Endothelial cell of umbilical vein (primary cell): ENCODE data around the gene LEO1. TPM values are rescaled to one million over a fixed set of nuclear protein-coding genes. Genes with fewer than 3 reads are reported as not detected.
A peak's percentile ranks its signal among the peaks of the same experiment; 100 is the strongest.

ENCODE experiments used
- BruUV-seq: library from RNA; stranded (reverse); fragments of 400-500 nt; replicated peaks from 2 replicates; lab custom pipeline; 2021; lab: Mats Ljungman, UMichigan
- CTCF ChIA-PET: fragments of 300-600, 350-600 bp; sonication (Branson Sonifier 250); formaldehyde crosslinking; loops from one replicate; lab custom pipeline; 2021; ENCODE audit warnings: antibody characterized with exemption, inconsistent platforms; lab: Charles Lee
- POLR2A ChIA-PET: fragments of 300-600, 350-600 bp; sonication (Branson Sonifier 250); formaldehyde crosslinking; loops from one replicate; lab custom pipeline; 2021; ENCODE audit warnings: antibody characterized with exemption, inconsistent platforms; lab: Charles Lee
- DNase-seq: peaks from one replicate; pipeline ENCODE4 v3.0.0-alpha.2; 2011; ENCODE audit warnings: low read depth, low spot score
- FAIRE-seq: peaks from 2 replicates; lab custom pipeline; 2011; peaks lifted over from hg19 to GRCh38; lab: Jason Lieb, UNC
- H2AFZ ChIP-seq: 2 replicates; pipeline ENCODE4 v1.6.0; 2012; ENCODE audit warnings: low read depth, low read length, control low read depth, inconsistent platforms
- H3K27ac ChIP-seq: 2 replicates; pipeline ENCODE4 v1.5.1; 2011; ENCODE audit warnings: low read depth, mild to moderate bottlenecking, control low read depth, low read length, moderate library complexity; ENCODE audit not compliant: insufficient read depth
- H3K27me3 ChIP-seq, 2 experiments: 2 replicates each; pipeline versions ENCODE4 v1.6.0 to v1.6.1; 2011; ENCODE audit warnings: low read length in 2 of 2, mixed read lengths in 1 of 2; ENCODE audit not compliant: control insufficient read depth in 2 of 2, insufficient read depth in 2 of 2
- H3K36me3 ChIP-seq, 2 experiments: 2 replicates in 1 of 2; 3 replicates in 1 of 2; pipeline ENCODE4 v1.5.1; 2011; ENCODE audit warnings: low read length in 2 of 2, mild to moderate bottlenecking in 1 of 2, moderate library complexity in 1 of 2; ENCODE audit not compliant: control insufficient read depth in 2 of 2, insufficient read depth in 2 of 2; ENCODE audit errors: extremely low read depth in 1 of 2
- H3K4me1 ChIP-seq: 3 replicates; pipeline ENCODE4 v1.5.1; 2011; ENCODE audit warnings: mild to moderate bottlenecking, low read length; ENCODE audit not compliant: control insufficient read depth, insufficient read depth; ENCODE audit errors: extremely low read depth
- H3K4me2 ChIP-seq: 2 replicates; pipeline ENCODE4 v1.6.1; 2011; ENCODE audit warnings: low read length, control low read depth, mixed read lengths; ENCODE audit not compliant: insufficient read depth
- H3K4me3 ChIP-seq, 3 experiments: fragments of 200-600 bp in 1 of 3; sonication (generic), shearing (Covaris generic) in 1 of 3; replicated peaks in 1 of 3; 2 replicates each; pipeline ENCODE4 v1.5.1; 2011 to 2016; ENCODE audit warnings: control low read depth in 3 of 3, low read length in 3 of 3, mild to moderate bottlenecking in 2 of 3, inconsistent platforms in 1 of 3, low read depth in 1 of 3, moderate library complexity in 1 of 3; ENCODE audit not compliant: insufficient read depth in 1 of 3
- H3K79me2 ChIP-seq: 2 replicates; pipeline ENCODE4 v1.6.0; 2012; ENCODE audit warnings: low read length, inconsistent platforms; ENCODE audit not compliant: control insufficient read depth, insufficient read depth
- H3K9ac ChIP-seq: replicated peaks from 2 replicates; pipeline ENCODE3; 2011; ENCODE audit warnings: low read length, control low read depth; ENCODE audit not compliant: insufficient read depth; ENCODE audit errors: extremely low read depth
- H3K9me1 ChIP-seq: replicated peaks from 3 replicates; pipeline ENCODE4 v1.6.0; 2011; ENCODE audit warnings: mild to moderate bottlenecking, low read length; ENCODE audit not compliant: control insufficient read depth, insufficient read depth; ENCODE audit errors: extremely low read depth
- H3K9me3 ChIP-seq: replicated peaks from 2 replicates; pipeline ENCODE4 v1.5.1; 2012; ENCODE audit warnings: low read length, inconsistent platforms; ENCODE audit not compliant: control insufficient read depth, insufficient read depth
- H4K20me1 ChIP-seq: replicated peaks from 2 replicates; pipeline ENCODE3; 2011; ENCODE audit warnings: mild to moderate bottlenecking, low read length; ENCODE audit not compliant: control insufficient read depth, insufficient read depth; ENCODE audit errors: extremely low read depth
- EZH2 ChIP-seq: IDR thresholded peaks from 2 replicates; pipeline ENCODE4 v1.6.1; 2012; ENCODE audit warnings: borderline replicate concordance, low read depth, mild to moderate bottlenecking, moderate library complexity, low read length, inconsistent platforms; ENCODE audit not compliant: severe bottlenecking
- FOS ChIP-seq: IDR thresholded peaks from 2 replicates; pipeline ENCODE4 v1.6.1; 2011; ENCODE audit warnings: mild to moderate bottlenecking, low read length, moderate library complexity, borderline replicate concordance; ENCODE audit not compliant: insufficient read depth
- GATA2 ChIP-seq: IDR thresholded peaks from 2 replicates; pipeline ENCODE4 v1.7.0; 2011; ENCODE audit warnings: low read depth, mild to moderate bottlenecking, moderate library complexity, mixed read lengths, low read length; ENCODE audit not compliant: insufficient read length, insufficient read depth
- JUN ChIP-seq: IDR thresholded peaks from 2 replicates; pipeline ENCODE4 v1.6.1; 2011; ENCODE audit warnings: borderline replicate concordance, low read depth; ENCODE audit not compliant: insufficient read length, insufficient read depth
- MAX ChIP-seq: IDR thresholded peaks from 2 replicates; pipeline ENCODE4 v1.6.1; 2011; ENCODE audit not compliant: insufficient read depth, insufficient read length
- MYC ChIP-seq: IDR thresholded peaks from one replicate; pipeline ENCODE4 v1.6.1; 2011; ENCODE audit warnings: mild to moderate bottlenecking, low read depth, low read length
- POLR2A ChIP-seq: IDR thresholded peaks from 2 replicates; pipeline ENCODE4 v1.6.1; 2012; ENCODE audit warnings: low read depth, mild to moderate bottlenecking, control low read depth, low read length
- POLR2AphosphoS5 ChIP-seq: IDR thresholded peaks from 2 replicates; pipeline ENCODE4 v1.6.1; 2012; ENCODE audit warnings: low read depth, mild to moderate bottlenecking, control low read depth, low read length, moderate library complexity; ENCODE audit not compliant: insufficient read depth
- dilution Hi-C: fragments of 300-500 bp; cut with MboI; formaldehyde crosslinking; loops from one replicate; pipeline ENCODE4 v1.15.0; 2019; ENCODE audit warnings: low sequenced_read_pairs; ENCODE audit not compliant: extremely low pct_ligation_motif_present
- intact Hi-C: fragments of 100-400 bp; cut with micrococcal nuclease; formaldehyde crosslinking; loops from one replicate; pipeline ENCODE4 v1.10.0; 2022
- polyA plus RNA-seq, 4 experiments: library from polyadenylated mRNA; depleted of rRNA in 3 of 4; stranded (reverse) in 3 of 4; unstranded in 1 of 4; fragments of >200 nt; gene quantifications; 2 replicates each; pipeline versions ENCODE4 v1.2.1 to v1.2.3, GENCODE V29; 2011 to 2012; ENCODE audit warnings: missing spikeins in 1 of 4
- total RNA-seq: library from RNA; stranded (reverse); gene quantifications from 2 replicates; pipeline ENCODE4 v1.2.3, GENCODE V29; 2021
- TF ChIP-seq, protein P1 (sequence below), 2 donors: IDR thresholded peaks; 1 replicate in 1 of 2; 2 replicates in 1 of 2; pipeline ENCODE4 v1.5.1; 2011; ENCODE audit warnings: low read length in 2 of 2, mild to moderate bottlenecking in 2 of 2, moderate library complexity in 2 of 2, control low read depth in 1 of 2, inconsistent platforms in 1 of 2, low read depth in 1 of 2; ENCODE audit not compliant: insufficient read depth in 1 of 2; ENCODE audit errors: extremely low read depth in 1 of 2

LEO1 gene
- total and polyA plus RNA-seq, 2 donors (not counting 3 experiments of a cell fraction or from before 2014, with no cell fraction given) = 1.3 to 28.0 TPM

DNA sequence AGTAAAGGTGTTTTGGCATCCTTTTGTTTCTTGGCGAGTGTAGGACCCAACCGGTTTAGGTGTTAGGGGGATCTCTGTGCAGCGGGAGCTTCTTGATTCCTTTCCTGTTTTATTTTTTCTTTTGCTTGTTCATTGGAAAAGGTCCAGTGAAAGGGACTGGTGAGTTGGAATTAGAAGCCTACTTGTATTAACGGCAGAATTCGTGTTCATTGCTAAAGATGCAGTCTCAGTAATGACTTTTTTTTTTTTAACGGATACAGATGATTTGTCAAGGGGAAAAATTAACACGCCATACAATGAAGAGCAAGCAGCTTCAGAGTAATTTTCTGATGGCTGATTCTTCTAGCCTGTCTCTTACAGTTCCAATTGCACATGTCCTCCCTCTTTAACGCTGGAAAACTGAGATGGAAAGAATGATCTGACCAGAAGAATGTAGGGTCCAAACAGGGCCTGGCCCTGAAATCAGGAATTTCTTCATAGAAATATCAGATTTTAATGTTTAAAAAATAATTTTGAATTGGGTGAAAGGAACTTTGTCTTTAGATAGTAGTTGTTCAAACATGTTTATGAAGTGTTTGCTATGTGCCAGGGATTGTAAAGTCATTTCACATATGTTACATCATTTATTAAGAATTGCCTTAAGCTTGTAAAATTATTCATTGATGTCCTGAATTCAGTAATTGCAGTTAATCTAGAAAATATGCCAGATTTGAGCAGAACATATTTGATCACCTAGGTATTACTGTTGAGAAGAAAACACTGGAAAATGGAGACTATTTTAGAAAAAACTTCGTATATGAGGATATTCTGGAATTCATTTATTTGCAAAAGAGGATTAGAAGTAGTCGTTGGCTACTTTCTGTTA lies 48.9 kb upstream of the LEO1 start:
- Histone ChIP-seq H3K27ac (peak overlapping the region; percentile 96), H3K36me3 (no peaks in the 10 kb centered on the region), H3K4me1 (peaks cover 25% of the 10 kb centered on the region), H2AFZ (peak overlapping the region; percentile 41), H3K27me3 (no peaks in the 10 kb centered on the region), H3K79me2 (peaks cover 55% of the 10 kb centered on the region), H3K9ac (peak overlapping the region; percentile 99), H3K4me3 (peak overlapping the region; percentile 73 to 99 (median 90)), H3K9me3 (no peaks in the 10 kb centered on the region), H3K4me2 (peak overlapping the region; percentile 100), H3K9me1 (no peaks in the 10 kb centered on the region), H4K20me1 (no peaks in the 10 kb centered on the region)
- dilution Hi-C loops (no loop called here), intact Hi-C loops (loop anchor here (2.0 kb wide), 2 partner anchors 58 to 120 kb away; no protein-coding TSS in a partner anchor)
- no peak for FAIRE-seq
- ChIA-PET POLR2A (interaction anchor here (0.7 to 1.4 kb wide), 6 partner anchors 13 to 69 kb away, joined by 3 to 6 read pairs (median 3); no protein-coding TSS in a partner anchor), CTCF (interaction anchor here (0.8 to 3.1 kb wide), 10 partner anchors 8 to 207 kb away, joined by 3 to 20 read pairs (median 4); partner anchors contain the start of gene LEO1)
- TF ChIP-seq, protein P1, sequence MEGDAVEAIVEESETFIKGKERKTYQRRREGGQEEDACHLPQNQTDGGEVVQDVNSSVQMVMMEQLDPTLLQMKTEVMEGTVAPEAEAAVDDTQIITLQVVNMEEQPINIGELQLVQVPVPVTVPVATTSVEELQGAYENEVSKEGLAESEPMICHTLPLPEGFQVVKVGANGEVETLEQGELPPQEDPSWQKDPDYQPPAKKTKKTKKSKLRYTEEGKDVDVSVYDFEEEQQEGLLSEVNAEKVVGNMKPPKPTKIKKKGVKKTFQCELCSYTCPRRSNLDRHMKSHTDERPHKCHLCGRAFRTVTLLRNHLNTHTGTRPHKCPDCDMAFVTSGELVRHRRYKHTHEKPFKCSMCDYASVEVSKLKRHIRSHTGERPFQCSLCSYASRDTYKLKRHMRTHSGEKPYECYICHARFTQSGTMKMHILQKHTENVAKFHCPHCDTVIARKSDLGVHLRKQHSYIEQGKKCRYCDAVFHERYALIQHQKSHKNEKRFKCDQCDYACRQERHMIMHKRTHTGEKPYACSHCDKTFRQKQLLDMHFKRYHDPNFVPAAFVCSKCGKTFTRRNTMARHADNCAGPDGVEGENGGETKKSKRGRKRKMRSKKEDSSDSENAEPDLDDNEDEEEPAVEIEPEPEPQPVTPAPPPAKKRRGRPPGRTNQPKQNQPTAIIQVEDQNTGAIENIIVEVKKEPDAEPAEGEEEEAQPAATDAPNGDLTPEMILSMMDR (IDR thresholded peaks at IDR 0.05; ENCODE audit: extremely low read depth in 1 of 2, insufficient read depth in 1 of 2, low read depth in 1 of 2, low read length in 2 of 2) = no peak
- no peak for TF ChIP-seq JUN
- TF ChIP-seq MAX = no peak
- TF ChIP-seq GATA2 = no peak
- no peak for TF ChIP-seq FOS
- TF ChIP-seq MYC = no peak
- TF ChIP-seq EZH2 = no peak
- no peak for TF ChIP-seq POLR2A
- no peak for TF ChIP-seq POLR2AphosphoS5
- TSS peak; percentile 63 for BruUV-seq
- peak; percentile 69 for DNase-seq
